Fibroblast of mammary gland (primary cell): ENCODE measurements around the gene BCAS3.

Experiments
- DNase-seq: peaks from one replicate; pipeline ENCODE4 v3.0.0-alpha.2; 2010; ENCODE audit warnings: low read depth
- H3K4me3 ChIP-seq: 2 replicates; pipeline ENCODE4 v1.5.1; 2011; ENCODE audit warnings: low read depth, mild to moderate bottlenecking, low read length, moderate library complexity; ENCODE audit not compliant: control insufficient read depth
- TF ChIP-seq, protein P1 (sequence below): conservative IDR thresholded peaks from 2 replicates; pipeline ENCODE4 v1.5.1; 2011; ENCODE audit warnings: low read depth, low read length, inconsistent platforms; ENCODE audit not compliant: control insufficient read depth, insufficient read depth

BCAS3 gene

DNA sequence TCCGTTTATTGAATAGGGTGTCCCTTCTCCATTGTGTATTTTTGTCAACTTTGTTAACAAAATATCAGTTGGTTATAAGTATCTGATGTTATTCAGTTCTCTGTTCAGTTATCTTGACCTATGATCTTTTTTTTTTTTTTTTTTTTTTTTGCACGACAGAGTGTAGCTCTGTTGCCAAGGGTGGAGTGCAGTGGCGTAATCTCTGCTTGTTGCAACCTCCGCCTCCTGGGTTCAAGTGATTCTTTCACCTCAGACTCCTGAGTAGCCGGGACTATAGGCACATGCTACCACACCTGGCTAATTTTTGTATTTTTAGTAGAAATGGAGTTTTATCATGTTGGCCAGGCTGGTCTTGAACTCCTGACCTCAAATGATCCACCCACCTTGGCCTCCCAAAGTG is 215.8 kb downstream of the BCAS3 start:
- TF ChIP-seq, protein P1, sequence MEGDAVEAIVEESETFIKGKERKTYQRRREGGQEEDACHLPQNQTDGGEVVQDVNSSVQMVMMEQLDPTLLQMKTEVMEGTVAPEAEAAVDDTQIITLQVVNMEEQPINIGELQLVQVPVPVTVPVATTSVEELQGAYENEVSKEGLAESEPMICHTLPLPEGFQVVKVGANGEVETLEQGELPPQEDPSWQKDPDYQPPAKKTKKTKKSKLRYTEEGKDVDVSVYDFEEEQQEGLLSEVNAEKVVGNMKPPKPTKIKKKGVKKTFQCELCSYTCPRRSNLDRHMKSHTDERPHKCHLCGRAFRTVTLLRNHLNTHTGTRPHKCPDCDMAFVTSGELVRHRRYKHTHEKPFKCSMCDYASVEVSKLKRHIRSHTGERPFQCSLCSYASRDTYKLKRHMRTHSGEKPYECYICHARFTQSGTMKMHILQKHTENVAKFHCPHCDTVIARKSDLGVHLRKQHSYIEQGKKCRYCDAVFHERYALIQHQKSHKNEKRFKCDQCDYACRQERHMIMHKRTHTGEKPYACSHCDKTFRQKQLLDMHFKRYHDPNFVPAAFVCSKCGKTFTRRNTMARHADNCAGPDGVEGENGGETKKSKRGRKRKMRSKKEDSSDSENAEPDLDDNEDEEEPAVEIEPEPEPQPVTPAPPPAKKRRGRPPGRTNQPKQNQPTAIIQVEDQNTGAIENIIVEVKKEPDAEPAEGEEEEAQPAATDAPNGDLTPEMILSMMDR: no peak
- DNase-seq: no peak
- no peak overlapping the region for H3K4me3 ChIP-seq

- H3K4me3 ChIP-seq: no peak overlapping the region
- TF ChIP-seq, protein P1: no peak
- no peak for DNase-seq
These were observed 219.3 kb downstream of the BCAS3 start for GRCh38 chr17:60896996-60897395.

DNA sequence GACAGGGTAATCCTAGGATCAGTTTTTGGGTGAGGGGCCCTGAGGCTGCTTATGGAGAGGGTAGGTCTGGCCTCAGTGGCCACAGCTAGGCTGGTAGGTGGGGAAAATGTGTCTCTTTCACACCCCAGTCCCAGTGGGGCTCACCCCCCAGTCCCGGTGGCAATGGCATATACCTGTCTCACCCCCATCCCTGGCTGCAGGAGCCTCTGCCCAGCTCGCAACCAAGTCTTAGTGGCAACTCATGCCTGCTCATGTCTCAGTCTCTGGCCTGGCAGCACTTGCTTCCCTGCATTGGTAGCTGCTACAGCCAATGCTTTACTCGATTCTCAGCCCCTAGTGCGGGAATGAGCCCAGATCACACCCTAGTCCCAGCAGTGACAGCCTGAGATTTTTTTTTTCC is 221.5 kb downstream of the BCAS3 start:
- no peak for DNase-seq
- TF ChIP-seq, protein P1: no peak
- H3K4me3 ChIP-seq: no peak overlapping the region

DNA sequence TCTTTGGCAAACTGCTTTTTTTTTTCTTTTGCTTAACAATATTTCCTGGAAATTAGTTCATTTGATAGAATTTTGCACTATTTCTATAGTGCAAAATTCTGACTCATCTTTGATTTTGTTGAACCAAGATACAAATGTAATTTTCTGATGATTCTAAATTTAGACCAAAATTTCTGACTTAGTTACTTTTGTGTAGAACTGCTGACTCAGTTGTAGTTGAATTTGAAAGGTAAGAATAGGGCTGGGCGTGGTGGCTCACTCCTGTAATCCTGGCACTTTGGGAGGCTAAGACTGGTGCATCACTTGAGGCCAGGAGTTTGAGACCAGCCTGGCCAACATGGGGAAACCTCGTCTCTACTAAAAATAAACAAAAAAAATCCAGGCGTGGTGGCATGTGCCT is 223.0 kb downstream of the BCAS3 start:
- TF ChIP-seq, protein P1: no peak
- no peak overlapping the region for H3K4me3 ChIP-seq
- DNase-seq: no peak

DNA sequence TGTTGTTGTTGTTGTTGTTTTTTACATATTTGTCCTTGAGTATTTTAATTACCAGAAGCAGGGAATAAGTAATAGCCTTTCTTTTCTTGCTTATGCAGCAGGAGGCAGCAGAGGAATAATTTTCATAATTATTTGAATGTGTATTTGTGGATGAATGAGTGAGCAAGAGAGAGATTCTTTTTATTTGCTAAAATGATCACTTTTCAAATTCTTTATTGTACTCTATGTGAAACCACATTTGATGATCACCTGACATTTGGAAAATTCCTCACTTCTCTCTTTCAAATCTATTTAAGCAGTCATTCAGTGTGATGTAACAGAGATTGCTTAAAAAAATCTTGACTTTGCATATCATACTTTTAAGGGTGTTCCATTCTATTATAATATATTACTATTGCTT is 223.6 kb downstream of the BCAS3 start:
- TF ChIP-seq, protein P1: no peak
- H3K4me3 ChIP-seq: no peak overlapping the region
- peak; percentile 31 for DNase-seq

- peak; percentile 72 for DNase-seq
- TF ChIP-seq, protein P1: no peak
These were observed 224.2 kb downstream of the BCAS3 start for GRCh38 chr17:60901806-60902205.

DNA sequence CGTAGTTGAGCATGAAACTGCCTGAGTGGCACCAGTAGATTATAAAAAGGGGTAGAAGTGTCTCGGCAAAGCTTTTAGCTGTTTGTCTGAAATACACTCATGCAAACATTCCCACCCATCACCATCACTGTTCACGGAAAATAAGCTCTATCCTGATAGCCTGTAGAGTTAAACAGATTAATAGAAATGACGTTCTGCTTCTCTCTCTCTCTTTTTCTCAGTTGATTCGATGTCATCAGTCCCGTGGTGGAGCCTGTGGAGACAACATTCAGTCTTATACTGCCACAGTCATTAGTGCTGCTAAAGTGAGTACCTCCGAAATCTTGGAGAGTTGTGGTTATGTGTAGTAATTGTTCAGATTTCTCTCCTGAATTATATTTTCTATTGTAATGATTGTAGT is 224.7 kb downstream of the BCAS3 start:
- TF ChIP-seq, protein P1: no peak
- no peak overlapping the region for H3K4me3 ChIP-seq
- DNase-seq: peak; percentile 25

More at GRCh38 chr17:60901806-60902205, 224.2 kb downstream of the BCAS3 start:
- no peak overlapping the region for H3K4me3 ChIP-seq
